SK-N-SH (cell line): Measurements from ENCODE around the gene KRTAP10-10. TPM values are rescaled to one million over a fixed set of nuclear protein-coding genes. Genes with fewer than 3 reads are reported as not detected.

Experiments used
- CTCF ChIA-PET: fragments of 300-600, 350-600 bp; formaldehyde crosslinking; extraction: SDS; loops from one replicate; lab custom pipeline; 2021; lab: Yijun Ruan, JAX
- POLR2A ChIA-PET: fragments of 350-600 bp; sonication (Branson Sonifier 250); formaldehyde crosslinking; extraction: SDS; loops from one replicate; lab custom pipeline; 2020; ENCODE audit warnings: antibody characterized with exemption, inconsistent platforms; lab: Yijun Ruan, JAX
- DNase-seq: peaks from one replicate; pipeline ENCODE4 v3.0.0; 2012
- H2AFZ ChIP-seq: fragments of 200-600 bp; sonication (generic); 2 replicates; pipeline ENCODE4 v1.8.1; 2016; ENCODE audit warnings: antibody characterized with exemption, mild to moderate bottlenecking, low read depth
- H3F3A ChIP-seq: fragments of 200-600 bp; sonication (generic); replicated peaks from 2 replicates; pipeline ENCODE3; 2016; ENCODE audit warnings: antibody characterized with exemption, mild to moderate bottlenecking; ENCODE audit not compliant: insufficient read depth
- H3K27ac ChIP-seq, 2 experiments: fragments of 200-500 bp in 1 of 2; fragments of 200-600 bp in 1 of 2; sonication (Bioruptor generic) in 1 of 2; sonication (generic), shearing (Covaris generic) in 1 of 2; 2 replicates each; pipeline versions ENCODE4 v1.5.1 to v1.6.1; 2014 to 2016; ENCODE audit warnings: low read depth in 2 of 2, inconsistent platforms in 1 of 2, low read length in 1 of 2, mild to moderate bottlenecking in 1 of 2, mixed read lengths in 1 of 2
- H3K27me3 ChIP-seq: fragments of 200-600 bp; sonication (generic), shearing (Covaris generic); 2 replicates; pipeline ENCODE4 v1.6.1; 2016; ENCODE audit warnings: mixed run types; ENCODE audit not compliant: insufficient read depth
- H3K36me3 ChIP-seq, 2 experiments: fragments of 200-500 bp in 1 of 2; fragments of 200-600 bp in 1 of 2; sonication (Bioruptor generic) in 1 of 2; sonication (generic) in 1 of 2; replicated peaks in 1 of 2; 2 replicates each; pipeline versions ENCODE3 to v1.5.1; 2014 to 2016; ENCODE audit warnings: low read length in 1 of 2, mild to moderate bottlenecking in 1 of 2; ENCODE audit not compliant: insufficient read depth in 2 of 2, control insufficient read depth in 1 of 2
- H3K4me1 ChIP-seq, 2 experiments: fragments of 200-500 bp in 1 of 2; fragments of 200-600 bp in 1 of 2; sonication (Bioruptor generic) in 1 of 2; sonication (generic), shearing (Covaris generic) in 1 of 2; 2 replicates each; pipeline versions ENCODE4 v1.5.1 to v1.6.1; 2014 to 2016; ENCODE audit warnings: low read depth in 1 of 2, low read length in 1 of 2, mixed run types in 1 of 2; ENCODE audit not compliant: insufficient read depth in 2 of 2, control insufficient read depth in 1 of 2
- H3K4me2 ChIP-seq: fragments of 200-600 bp; sonication (generic), shearing (Covaris generic); 2 replicates; pipeline ENCODE4 v1.6.1; 2017; ENCODE audit warnings: mixed run types
- H3K4me3 ChIP-seq, 2 experiments: fragments of 200-500 bp in 1 of 2; fragments of 200-600 bp in 1 of 2; sonication (Bioruptor generic) in 1 of 2; sonication (generic), shearing (Covaris generic) in 1 of 2; 2 replicates each; pipeline versions ENCODE4 v1.5.1 to v1.8.1; 2014 to 2016; ENCODE audit warnings: low read depth in 2 of 2, inconsistent platforms in 1 of 2, low read length in 1 of 2, mild to moderate bottlenecking in 1 of 2, mixed read lengths in 1 of 2, moderate library complexity in 1 of 2
- H3K79me2 ChIP-seq: fragments of 200-600 bp; sonication (generic); 2 replicates; pipeline ENCODE4 v1.8.1; 2017; ENCODE audit warnings: mild to moderate bottlenecking; ENCODE audit not compliant: insufficient read depth
- H3K9ac ChIP-seq: fragments of 200-600 bp; sonication (generic); 2 replicates; pipeline ENCODE4 v1.6.1; 2017; ENCODE audit warnings: mixed run types
- H3K9me2 ChIP-seq: fragments of 200-600 bp; sonication (generic); 2 replicates; pipeline ENCODE4 v1.6.1; 2017; ENCODE audit warnings: mixed run types
- H3K9me3 ChIP-seq: fragments of 200-600 bp; sonication (generic); 2 replicates; pipeline ENCODE4 v1.6.1; 2017; ENCODE audit warnings: mixed run types, mild to moderate bottlenecking, moderate library complexity
- H4K20me1 ChIP-seq: fragments of 200-600 bp; sonication (generic); 2 replicates; pipeline ENCODE4 v1.6.1; 2017; ENCODE audit warnings: mild to moderate bottlenecking, mixed run types; ENCODE audit not compliant: insufficient read depth
- CHD2 ChIP-seq: fragments of 150-350 bp; IDR thresholded peaks from 2 replicates; pipeline ENCODE4 v1.6.1; 2018; ENCODE audit warnings: low read length; ENCODE audit not compliant: partially characterized antibody
- ELF1 ChIP-seq: IDR thresholded peaks from 2 replicates; pipeline ENCODE4 v1.4.0; 2012
- EP300 ChIP-seq, 2 experiments: IDR thresholded peaks; 2 replicates each; pipeline versions ENCODE4 v1.4.0 to v1.6.1; 2012; ENCODE audit warnings: borderline replicate concordance in 1 of 2, low read depth in 1 of 2, low read length in 1 of 2
- GABPA ChIP-seq: IDR thresholded peaks from 2 replicates; pipeline ENCODE4 v1.4.0; 2012; ENCODE audit warnings: low read depth, mild to moderate bottlenecking
- GATA2 ChIP-seq: sonication (generic); formaldehyde crosslinking; IDR thresholded peaks from 2 replicates; pipeline ENCODE4 v1.5.0; 2020; ENCODE audit warnings: mild to moderate bottlenecking, missing genetic modification reagents
- JUND ChIP-seq: IDR thresholded peaks from 2 replicates; pipeline ENCODE4 v1.4.0; 2012
- MEF2A ChIP-seq: IDR thresholded peaks from 2 replicates; pipeline ENCODE4 v1.4.0; 2012; ENCODE audit warnings: low read depth, borderline replicate concordance
- MXI1 ChIP-seq: IDR thresholded peaks from 2 replicates; pipeline ENCODE4 v1.6.1; 2012; ENCODE audit warnings: mild to moderate bottlenecking, low read depth, low read length, improper control_type of control experiment
- NFIC ChIP-seq: IDR thresholded peaks from 2 replicates; pipeline ENCODE4 v1.4.0; 2012; ENCODE audit warnings: borderline replicate concordance
- NRF1 ChIP-seq: IDR thresholded peaks from 2 replicates; pipeline ENCODE4 v1.6.1; 2012; ENCODE audit warnings: low read depth, mild to moderate bottlenecking, low read length
- POLR2AphosphoS5 ChIP-seq: IDR thresholded peaks from 2 replicates; pipeline ENCODE4 v1.6.1; 2012; ENCODE audit warnings: low read depth, low read length
- RCOR1 ChIP-seq: fragments of 150-350 bp; IDR thresholded peaks from 2 replicates; pipeline ENCODE4 v1.6.1; 2017; ENCODE audit warnings: antibody characterized with exemption, low read length
- RFX5 ChIP-seq: IDR thresholded peaks from 2 replicates; pipeline ENCODE4 v1.6.1; 2012; ENCODE audit warnings: mild to moderate bottlenecking, improper control_type of control experiment, low read length
- TAF1 ChIP-seq: IDR thresholded peaks from 2 replicates; pipeline ENCODE4 v1.6.1; 2012; ENCODE audit warnings: low read depth, mild to moderate bottlenecking, low read length, moderate library complexity, borderline replicate concordance
- YY1 ChIP-seq: IDR thresholded peaks from 2 replicates; pipeline ENCODE4 v1.4.0; 2012; ENCODE audit warnings: low read depth, mild to moderate bottlenecking
- WGBS: methylation state at CpG from one replicate; pipeline ENCODE4 v1.1.6; 2017; ENCODE audit warnings: low lambda C conversion rate; 5-methylcytosine and 5-hydroxymethylcytosine counted together
- polyA plus RNA-seq, 3 experiments: library from polyadenylated mRNA; depleted of rRNA; stranded (reverse); fragments of >200 nt; gene quantifications; 2 replicates each; pipeline ENCODE4 v1.2.3, GENCODE V29; 2012
- TF ChIP-seq, protein P1 (sequence below): IDR thresholded peaks from 2 replicates; pipeline ENCODE4 v1.4.0; 2012; ENCODE audit warnings: low read depth
- TF ChIP-seq, protein P2 (sequence below): fragments of 200-600 bp; sonication (generic); IDR thresholded peaks from 2 replicates; pipeline ENCODE4 v1.6.1; 2017; ENCODE audit warnings: antibody characterized with exemption, mild to moderate bottlenecking, moderate library complexity
- TF ChIP-seq, protein P3 (sequence below): IDR thresholded peaks from 2 replicates; pipeline ENCODE4; 2012
- TF ChIP-seq, protein P4 (sequence below): IDR thresholded peaks from 2 replicates; pipeline ENCODE4 v1.4.0; 2012; ENCODE audit warnings: low read depth, borderline replicate concordance
- TF ChIP-seq, protein P5 (sequence below): fragments of 150-350 bp; IDR thresholded peaks from 2 replicates; pipeline ENCODE4 v1.6.1; 2017; ENCODE audit warnings: antibody characterized with exemption, low read length, low read depth, borderline replicate concordance

Gene KRTAP10-10
- polyA plus RNA-seq, 1 of the 3 experiments (the other 2 are of a cell fraction), result not detected

DNA sequence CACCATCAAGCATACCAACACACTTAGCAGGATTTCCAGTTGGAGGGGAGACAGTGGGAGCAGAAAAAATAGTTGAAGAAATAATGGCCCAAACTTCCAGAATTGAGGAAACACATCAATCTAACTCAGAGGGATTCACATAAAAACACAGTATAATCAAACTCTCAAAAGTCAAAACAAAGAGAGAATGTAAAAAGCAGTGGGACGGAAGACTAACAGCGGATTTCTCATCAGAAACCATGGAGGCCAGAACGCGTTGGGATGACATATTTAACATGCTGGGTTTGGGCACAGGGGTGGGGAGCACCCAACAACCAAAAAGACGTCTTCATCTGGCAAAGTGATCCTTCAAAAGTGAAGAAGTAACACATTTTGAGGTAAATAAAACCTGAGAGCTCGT, 17.3 kb upstream of the KRTAP10-10 start:
- TF ChIP-seq YY1, result no peak
- TF ChIP-seq EP300 (IDR thresholded peaks at IDR 0.05; ENCODE audit: borderline replicate concordance in 1 of 2, low read depth in 1 of 2, low read length in 1 of 2), result no peak
- TF ChIP-seq NFIC, result no peak
- TF ChIP-seq, protein P1, sequence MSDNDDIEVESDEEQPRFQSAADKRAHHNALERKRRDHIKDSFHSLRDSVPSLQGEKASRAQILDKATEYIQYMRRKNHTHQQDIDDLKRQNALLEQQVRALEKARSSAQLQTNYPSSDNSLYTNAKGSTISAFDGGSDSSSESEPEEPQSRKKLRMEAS, result no peak
- TF ChIP-seq GABPA, result no peak
- TF ChIP-seq JUND, result no peak
- no peak for TF ChIP-seq RCOR1
- no peak for TF ChIP-seq RFX5
- TF ChIP-seq, protein P2, sequence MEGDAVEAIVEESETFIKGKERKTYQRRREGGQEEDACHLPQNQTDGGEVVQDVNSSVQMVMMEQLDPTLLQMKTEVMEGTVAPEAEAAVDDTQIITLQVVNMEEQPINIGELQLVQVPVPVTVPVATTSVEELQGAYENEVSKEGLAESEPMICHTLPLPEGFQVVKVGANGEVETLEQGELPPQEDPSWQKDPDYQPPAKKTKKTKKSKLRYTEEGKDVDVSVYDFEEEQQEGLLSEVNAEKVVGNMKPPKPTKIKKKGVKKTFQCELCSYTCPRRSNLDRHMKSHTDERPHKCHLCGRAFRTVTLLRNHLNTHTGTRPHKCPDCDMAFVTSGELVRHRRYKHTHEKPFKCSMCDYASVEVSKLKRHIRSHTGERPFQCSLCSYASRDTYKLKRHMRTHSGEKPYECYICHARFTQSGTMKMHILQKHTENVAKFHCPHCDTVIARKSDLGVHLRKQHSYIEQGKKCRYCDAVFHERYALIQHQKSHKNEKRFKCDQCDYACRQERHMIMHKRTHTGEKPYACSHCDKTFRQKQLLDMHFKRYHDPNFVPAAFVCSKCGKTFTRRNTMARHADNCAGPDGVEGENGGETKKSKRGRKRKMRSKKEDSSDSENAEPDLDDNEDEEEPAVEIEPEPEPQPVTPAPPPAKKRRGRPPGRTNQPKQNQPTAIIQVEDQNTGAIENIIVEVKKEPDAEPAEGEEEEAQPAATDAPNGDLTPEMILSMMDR, result no peak
- no peak for TF ChIP-seq GATA2
- TF ChIP-seq, protein P3, sequence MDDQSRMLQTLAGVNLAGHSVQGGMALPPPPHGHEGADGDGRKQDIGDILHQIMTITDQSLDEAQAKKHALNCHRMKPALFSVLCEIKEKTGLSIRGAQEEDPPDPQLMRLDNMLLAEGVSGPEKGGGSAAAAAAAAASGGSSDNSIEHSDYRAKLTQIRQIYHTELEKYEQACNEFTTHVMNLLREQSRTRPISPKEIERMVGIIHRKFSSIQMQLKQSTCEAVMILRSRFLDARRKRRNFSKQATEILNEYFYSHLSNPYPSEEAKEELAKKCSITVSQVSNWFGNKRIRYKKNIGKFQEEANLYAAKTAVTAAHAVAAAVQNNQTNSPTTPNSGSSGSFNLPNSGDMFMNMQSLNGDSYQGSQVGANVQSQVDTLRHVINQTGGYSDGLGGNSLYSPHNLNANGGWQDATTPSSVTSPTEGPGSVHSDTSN, result no peak
- no peak for TF ChIP-seq NRF1
- TF ChIP-seq, protein P4, sequence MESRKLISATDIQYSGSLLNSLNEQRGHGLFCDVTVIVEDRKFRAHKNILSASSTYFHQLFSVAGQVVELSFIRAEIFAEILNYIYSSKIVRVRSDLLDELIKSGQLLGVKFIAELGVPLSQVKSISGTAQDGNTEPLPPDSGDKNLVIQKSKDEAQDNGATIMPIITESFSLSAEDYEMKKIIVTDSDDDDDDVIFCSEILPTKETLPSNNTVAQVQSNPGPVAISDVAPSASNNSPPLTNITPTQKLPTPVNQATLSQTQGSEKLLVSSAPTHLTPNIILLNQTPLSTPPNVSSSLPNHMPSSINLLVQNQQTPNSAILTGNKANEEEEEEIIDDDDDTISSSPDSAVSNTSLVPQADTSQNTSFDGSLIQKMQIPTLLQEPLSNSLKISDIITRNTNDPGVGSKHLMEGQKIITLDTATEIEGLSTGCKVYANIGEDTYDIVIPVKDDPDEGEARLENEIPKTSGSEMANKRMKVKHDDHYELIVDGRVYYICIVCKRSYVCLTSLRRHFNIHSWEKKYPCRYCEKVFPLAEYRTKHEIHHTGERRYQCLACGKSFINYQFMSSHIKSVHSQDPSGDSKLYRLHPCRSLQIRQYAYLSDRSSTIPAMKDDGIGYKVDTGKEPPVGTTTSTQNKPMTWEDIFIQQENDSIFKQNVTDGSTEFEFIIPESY, result no peak
- no peak for TF ChIP-seq POLR2AphosphoS5
- TF ChIP-seq MEF2A, result no peak
- TF ChIP-seq ELF1, result no peak
- TF ChIP-seq MXI1, result no peak
- TF ChIP-seq, protein P5, sequence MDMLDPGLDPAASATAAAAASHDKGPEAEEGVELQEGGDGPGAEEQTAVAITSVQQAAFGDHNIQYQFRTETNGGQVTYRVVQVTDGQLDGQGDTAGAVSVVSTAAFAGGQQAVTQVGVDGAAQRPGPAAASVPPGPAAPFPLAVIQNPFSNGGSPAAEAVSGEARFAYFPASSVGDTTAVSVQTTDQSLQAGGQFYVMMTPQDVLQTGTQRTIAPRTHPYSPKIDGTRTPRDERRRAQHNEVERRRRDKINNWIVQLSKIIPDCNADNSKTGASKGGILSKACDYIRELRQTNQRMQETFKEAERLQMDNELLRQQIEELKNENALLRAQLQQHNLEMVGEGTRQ, result no peak
- TF ChIP-seq CHD2, result no peak
- TF ChIP-seq TAF1, result no peak
- TF ChIP-seq, all 33 proteins: peak for 0
- H3K9ac ChIP-seq, result no peak overlapping the region
- H3K27ac ChIP-seq, result no peak overlapping the region
- H3F3A ChIP-seq, result no peaks in the 10 kb centered on the region
- ChIA-PET CTCF (interaction anchor here (0.7 to 2.8 kb wide), 2 partner anchors 8 to 173 kb away, joined by 3 to 11 read pairs; partner anchors contain the start of gene KRTAP10-8), POLR2A (no interaction called here)
- H3K4me2 ChIP-seq, result no peak overlapping the region
- peaks cover 0 to 3% of the 10 kb centered on the region in 2 experiments for H3K36me3 ChIP-seq
- H3K9me2 ChIP-seq, result no peaks in the 10 kb centered on the region
- H2AFZ ChIP-seq, result no peak overlapping the region
- DNase-seq, result no peak
- no peaks in the 10 kb centered on the region for H4K20me1 ChIP-seq
- H3K4me1 ChIP-seq, result no peaks in the 10 kb centered on the region
- no peak overlapping the region for H3K4me3 ChIP-seq
- peaks cover 24% of the 10 kb centered on the region for H3K27me3 ChIP-seq
- 10% methylated on average over 6 of the region's 6 CpGs for WGBS
- H3K9me3 ChIP-seq, result peaks cover 18% of the 10 kb centered on the region
- H3K79me2 ChIP-seq, result no peaks in the 10 kb centered on the region
